ENCODE measurements around the gene CRTAP. TPM values are rescaled to one million over a fixed set of nuclear protein-coding genes. Genes with fewer than 3 reads are reported as not detected.
"Not testable (repeated sequence)": the region's sequence is repeated elsewhere in the genome, so short reads cannot be mapped to it uniquely, and the experiment has no call there.

Gene CRTAP
- total RNA-seq, 1 experiment from 2014 or later = 287 TPM

DNA sequence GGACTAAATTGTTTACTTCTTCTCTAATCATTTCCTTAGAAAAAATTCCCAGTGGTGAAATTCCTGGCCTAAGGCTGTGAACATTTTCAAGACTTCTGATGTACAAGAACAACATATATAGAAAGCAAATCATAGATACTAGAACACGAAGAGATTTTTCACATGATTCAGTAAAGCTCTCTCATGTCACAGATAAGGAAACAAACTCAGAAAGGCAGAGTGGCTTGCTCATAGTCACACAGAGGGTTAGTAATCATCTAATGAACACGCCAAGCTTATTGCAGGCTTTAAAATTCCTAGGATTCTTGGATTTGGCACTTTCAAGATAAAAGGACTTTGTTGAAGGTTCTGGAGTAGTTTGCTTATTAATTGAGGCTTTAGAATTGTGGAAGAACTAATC, 26.2 kb downstream of the CRTAP start:
- no peak for DNase-seq (ENCODE audit: low read depth)

DNA sequence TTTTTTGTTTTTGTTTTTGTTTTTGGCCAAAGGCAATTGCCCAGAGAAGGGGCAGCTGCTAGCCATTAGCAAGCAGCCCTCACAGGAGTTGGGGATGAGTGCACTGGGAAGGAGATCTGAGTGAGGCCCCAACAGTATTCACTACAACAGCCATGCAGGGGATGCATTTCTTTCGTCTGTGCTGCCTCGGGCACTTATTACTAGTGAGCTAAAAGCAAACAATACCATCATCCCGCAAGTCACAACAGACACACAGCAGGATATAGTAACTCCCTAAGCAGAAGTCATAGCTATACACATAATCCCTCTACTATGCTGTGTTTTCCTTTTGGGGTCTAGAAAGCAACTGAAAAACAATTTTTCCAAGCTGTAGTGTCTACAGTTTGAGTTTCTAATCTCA, 27.2 kb downstream of the CRTAP start:
- no peak for DNase-seq (ENCODE audit: low read depth)

DNA sequence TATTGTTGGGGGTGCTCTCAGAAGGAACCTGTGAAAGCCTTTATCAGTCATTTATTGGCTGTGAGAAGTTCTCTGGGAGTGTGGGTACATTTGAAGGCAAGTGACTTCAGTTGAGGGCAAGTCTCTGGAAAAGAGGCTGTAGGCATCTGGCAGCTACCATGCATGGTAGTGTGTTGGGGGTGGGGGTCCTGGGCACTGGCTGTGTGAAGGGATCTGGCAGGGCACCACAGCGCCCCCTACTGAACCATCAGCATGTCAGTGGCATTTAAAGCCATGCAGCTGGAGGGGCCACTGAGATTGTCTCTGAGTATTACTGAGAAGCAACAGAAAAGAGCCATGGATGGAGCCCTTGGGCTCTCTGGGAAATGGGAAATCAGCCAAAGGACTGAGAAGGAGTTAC, 30.6 kb downstream of the CRTAP start:
- peak; percentile 12 for DNase-seq (ENCODE audit: low read depth)

DNA sequence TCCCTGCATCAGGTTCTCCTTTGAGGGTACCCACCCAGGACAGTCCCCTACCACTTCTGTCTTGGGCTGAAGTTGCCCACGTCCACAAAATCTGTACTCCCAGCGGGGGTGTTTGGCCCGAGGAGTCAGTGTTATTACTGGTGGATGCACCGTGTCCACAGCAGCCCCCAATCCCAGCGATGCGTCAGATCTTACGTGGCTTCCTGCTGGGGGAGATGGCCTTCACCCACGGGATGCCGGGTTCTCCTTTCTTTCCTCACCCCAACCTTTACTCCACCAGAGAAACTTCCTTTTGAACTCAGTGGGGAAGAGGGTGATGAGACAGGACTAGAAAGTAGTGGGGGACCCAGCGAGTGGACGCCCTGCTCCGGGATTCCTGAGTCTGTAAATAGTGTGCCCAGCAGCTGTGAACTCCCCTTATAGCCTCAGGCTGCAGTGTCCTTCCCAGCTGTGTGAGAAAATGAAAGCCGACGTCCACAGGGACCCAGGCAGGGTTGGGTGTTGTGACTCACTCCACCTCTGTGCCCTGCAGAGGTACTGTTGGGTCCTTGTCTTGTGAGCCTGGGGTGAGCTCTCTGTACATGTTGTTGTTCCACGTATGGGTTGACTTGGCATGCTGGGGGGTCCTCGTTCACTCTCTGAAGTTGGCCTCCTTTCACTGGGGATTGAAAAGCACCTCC, 31.5 kb downstream of the CRTAP start:
- DNase-seq (ENCODE audit: low read depth) = no peak

DNA sequence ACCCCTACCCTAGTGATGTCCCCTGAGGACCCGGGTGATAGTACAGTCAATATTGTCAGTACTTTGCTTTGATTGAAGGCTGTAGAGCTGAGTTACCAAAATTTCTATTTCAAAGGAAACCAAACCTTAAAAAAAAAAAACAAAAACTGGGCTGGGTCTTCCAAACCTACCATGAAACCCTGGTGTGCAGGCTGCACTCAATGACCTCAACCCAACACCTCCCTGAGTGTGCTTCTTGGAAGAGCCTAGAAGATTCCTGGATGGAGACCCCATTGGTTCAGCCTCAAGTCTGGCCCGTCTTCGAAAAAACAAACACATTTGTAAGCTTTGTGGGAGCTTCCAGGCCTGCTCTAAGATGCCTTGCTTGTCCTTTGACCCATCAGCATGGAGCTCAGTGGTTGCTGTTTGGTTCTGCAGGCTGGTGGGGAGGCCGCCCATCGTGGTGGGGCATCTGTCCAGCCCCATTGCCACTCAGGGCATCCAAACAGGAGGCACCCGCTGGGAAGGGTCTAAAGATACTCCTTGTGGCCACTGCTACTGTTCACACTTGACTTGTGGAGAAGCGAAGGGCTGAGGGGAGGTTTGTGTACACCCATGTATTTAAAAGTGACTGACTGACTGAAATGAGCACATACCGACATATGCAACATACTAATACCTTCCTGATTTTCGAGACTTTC, 32.2 kb downstream of the CRTAP start:
- no peak for DNase-seq (ENCODE audit: low read depth)

DNA sequence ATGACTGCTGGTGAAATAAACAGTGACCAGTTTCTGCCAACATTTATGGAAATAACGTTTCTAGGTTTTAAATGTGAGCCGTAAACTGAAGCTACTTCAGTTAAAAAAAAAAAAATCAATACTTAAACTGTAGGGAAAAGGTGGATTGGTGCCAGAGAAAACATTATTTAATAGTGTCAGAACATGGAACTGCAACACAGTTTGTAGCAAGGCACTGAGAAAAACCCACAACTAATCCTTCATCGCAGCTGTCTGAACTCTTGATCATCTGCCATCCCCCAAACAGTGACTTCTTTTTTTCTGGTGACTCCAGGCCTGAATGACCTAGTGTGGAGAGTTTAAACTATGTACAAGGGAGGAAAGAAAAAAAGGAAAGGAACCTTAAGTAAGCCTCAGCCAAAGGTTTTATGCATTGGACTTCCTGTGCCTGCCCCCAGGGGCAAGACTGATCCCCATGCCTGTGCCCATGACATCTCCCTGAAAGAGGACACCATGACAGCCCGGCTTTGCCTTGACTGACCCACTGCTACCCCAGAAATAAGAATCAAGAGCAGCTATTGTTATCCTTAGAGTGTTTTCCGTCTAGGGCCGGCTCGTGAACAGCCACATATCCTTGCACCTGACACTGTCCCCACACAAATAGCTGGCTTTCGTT, 33.1 kb downstream of the CRTAP start:
- DNase-seq (ENCODE audit: low read depth) = peak; percentile 96

DNA sequence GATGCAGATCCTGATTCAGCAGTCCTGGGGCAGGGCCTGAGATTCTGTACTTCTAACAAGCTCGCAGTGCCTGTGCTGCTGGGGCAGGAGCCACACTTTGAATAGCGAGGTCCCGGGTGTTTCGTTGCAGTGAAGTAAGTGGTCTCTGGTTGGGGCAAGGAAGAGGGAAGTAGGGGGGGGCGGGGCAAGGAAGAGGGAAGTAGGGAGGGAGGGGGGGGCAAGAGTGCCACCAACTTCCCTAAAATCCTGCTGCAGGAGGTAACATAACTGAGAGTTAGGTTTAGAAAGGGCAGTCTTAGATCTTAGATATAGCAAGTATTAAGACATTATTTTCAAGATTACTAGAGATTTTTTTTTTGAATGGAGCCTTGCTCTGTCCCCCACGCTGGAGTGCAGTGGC, 35.5 kb downstream of the CRTAP start:
- no peak for DNase-seq (ENCODE audit: low read depth)

DNA sequence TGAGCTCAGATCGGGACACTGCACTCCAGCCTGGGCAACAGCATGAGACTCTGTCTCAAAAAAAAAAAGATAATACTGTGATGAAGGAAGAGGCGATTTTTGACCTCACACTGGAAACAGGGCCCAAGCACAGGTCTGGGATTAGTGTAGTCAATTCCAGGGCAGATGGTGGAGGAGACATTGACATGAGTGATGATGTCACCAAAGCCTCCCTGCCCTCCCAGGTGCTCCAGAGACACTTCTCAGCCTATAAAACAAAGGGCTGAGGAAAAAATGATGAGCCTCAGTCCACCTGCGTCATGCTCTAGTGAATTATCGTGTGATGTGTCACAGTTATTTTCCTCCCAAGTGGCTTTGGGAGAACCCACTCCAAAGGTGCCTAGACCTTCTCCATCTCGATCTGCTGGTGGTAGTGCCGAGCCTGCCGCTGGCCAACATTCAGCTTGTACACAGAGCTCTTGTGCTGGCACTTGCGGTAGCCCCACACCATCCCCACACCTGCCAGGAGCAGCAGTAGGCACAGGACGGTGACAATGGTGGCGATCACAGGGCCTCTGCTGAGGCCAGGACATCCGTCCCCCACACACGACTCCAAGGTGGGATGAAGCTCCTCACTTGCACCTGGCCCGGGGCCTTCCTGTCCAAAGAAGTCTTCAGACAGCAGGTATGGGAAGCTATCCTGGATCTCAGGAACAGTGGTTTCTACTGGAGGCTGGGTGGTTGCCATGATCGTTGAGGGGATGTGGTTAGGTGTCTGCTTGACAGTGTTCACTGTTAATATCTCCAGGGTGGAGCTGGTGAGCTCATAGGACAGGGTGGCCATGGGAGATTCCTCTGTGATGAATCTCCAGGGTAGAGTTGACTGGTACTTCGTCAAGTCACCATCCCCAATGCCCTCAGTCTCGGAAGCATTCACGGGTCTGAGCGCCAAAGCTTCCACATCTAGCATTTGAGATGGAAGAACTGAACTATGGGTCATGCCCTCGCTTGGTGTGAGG, 38.8 kb downstream of the CRTAP start:
- peak; percentile 35 for DNase-seq (ENCODE audit: low read depth)

DNA sequence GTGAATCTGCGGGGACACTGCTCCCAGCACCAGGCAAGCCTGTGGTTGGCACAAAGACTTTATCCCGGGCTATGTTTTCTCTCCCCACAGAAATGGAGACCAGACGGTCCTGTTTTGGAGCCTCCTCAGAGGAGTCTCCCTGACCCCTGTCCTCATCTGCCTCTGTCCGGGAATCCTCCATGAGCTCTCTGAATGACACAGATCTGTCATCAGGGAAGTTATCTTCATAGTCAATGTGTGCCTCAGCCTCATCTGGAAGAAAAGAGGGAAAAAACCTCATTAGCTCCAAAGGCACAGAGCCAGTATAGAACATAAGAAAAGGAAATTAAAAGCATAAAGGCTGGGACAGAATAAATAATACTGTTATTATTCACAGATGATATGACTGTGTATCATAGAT, 40.0 kb downstream of the CRTAP start:
- DNase-seq (ENCODE audit: low read depth) = no peak

DNA sequence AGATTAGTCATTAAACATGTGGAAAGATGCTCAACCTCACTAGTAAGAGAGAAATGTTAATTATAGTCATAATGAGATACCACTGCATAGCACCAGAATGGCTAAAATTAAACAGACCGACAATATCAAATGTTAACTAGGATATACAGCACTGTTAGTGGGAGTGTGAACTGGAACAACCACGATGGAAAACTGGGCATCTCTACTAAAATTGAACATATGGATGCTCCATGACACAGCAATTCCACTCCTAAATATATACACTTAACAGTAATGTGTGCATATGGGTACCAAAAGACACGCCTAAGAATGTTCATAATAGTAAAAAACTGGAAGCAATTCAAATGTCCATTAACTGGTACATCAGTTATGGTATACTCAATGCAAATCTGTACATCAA, 41.5 kb downstream of the CRTAP start:
- no peak for DNase-seq (ENCODE audit: low read depth)

DNA sequence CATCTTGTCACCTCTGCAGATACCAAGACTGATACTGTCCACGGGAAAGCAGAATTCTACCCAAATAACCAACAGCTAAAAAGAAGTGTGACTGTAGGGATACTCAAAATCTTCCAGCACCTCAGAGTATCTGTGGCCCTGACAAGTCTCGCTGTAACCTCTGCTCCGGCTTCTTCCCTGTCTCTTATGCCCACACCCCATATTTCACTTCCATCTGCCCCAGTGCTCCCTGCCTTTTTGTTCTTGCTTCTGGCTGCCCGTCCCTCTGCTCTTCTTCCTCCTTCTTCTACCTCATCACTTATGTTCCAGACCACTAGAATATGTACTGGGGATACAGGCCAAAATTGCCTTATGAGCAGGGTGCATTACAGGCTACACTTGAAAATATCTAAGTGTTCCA, 45.4 kb downstream of the CRTAP start:
- no peak for DNase-seq (ENCODE audit: low read depth)

DNA sequence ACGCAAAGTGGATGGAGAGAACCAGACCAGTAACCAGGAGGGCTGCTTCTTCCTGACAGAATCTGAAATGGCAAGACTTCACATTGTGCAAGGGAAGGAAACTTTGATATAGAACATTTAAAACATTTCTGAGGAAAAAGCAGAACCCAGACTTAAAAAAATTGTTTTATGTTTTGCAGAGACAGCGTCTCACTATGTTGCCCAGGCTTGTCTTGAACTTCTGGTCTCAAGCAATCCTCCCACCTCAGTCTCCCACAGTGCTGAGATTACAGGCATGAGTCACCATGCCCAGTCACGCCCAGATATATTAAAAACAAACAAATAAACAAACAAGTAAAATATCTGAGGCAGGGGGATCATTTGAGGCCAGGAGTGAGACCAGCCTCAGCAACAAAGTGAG, 46.2 kb downstream of the CRTAP start:
- DNase-seq (ENCODE audit: low read depth) = no peak

DNA sequence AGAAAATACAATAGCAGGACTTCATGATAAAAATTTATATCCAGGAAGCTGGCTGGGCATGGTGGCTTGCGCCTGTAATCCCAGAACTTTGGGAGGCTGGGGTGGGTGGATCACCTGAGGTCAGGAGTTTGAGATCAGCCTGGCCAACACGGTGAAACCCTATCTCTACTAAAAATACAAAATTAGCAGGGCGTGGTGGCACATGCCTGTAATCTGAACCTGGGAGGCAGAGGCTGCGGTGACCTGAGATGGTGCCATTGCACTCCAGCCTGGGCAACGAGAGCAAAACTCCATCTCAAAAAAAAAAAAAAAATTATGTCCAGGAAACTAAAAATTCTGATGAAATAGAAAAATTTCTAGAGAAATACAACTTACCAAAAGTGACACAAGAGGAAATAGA, 48.8 kb downstream of the CRTAP start:
- not testable (repeated sequence) for DNase-seq (ENCODE audit: low read depth)

DNA sequence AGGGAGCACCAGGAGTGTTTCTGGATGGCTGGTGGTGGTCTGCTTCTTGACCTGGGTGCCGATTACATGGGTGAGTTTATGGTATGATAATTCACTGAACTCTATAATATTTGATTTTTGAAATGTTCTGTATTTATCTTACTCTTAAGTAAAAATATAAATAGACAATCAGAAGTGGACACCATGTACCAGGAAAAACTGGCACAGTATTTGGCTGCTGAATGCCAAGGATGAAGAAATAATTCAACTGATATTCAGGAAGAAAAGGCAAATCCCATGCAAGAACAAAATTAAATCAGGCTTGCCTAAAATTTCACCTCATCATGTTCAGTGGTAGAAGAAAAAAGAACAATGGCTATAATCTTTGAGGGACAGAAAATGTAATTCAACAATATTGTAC, 51.6 kb downstream of the CRTAP start:
- no peak for DNase-seq (ENCODE audit: low read depth)

DNA sequence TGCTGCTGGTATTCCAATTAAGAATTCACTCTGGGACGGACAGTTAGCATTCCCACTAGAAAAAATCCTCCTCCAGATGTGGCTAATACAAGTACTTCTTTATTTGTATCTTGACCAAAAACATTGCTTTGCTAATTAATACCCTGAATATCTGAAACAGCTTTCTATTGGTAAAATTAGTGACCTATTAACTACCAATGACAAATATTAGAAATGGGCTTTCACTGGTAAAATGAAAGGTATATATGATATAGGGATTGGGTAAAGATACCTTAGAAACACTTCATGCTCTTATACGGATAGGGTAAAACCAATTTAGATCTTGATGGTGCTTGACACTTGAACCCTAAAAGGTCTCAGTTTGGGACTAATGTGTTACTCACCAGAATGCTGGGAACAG, 52.3 kb downstream of the CRTAP start:
- DNase-seq (ENCODE audit: low read depth) = no peak

DNA sequence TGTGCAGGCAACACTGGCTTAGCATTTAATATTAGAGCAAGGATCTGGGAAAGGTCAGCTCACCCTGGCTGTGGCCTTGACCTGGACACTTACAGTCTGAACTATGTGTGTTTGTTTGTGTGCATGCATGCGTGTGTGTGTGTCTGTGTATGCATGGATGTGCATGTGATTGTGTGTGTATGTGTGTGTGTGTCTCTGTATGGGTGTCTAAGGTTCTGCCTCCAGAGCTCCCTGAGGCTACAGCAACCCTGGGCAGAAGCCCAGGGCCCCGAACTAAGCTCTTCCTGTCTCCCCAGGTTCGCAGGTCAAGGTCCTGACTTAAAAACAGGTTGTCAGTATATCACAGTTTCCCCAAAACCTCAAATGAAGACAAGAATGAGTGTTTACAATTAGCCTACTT, 53.5 kb downstream of the CRTAP start:
- no peak for DNase-seq (ENCODE audit: low read depth)

DNA sequence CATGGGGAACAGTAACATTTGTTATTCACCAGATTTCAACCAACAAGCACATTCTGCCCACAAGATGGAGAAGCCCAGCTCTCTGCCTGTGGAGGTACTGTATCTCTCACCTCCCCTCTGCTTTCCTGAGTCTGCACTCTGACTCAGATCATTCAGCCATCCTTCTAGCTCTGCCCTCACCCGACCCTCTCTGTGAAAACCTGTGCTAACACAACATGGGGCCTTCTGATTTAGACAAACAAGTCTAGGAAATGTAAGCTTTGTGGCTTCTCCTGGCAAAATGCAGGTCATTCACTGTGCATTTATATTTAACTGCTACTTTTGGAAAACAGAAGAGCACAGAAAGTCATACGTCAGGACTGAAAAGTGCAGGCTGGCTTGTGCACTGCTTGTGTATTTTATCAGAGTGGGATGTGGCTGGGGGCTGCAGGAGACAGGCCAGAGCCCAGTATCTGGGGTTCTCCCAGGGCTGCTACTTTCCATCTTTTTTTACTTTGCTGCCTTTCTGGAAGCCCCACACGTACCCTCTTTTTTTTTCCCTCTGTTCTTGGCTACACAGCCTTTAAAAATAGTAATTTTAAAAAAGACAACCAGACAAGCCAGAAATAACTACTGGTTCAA, 54.0 kb downstream of the CRTAP start:
- DNase-seq (ENCODE audit: low read depth) = peak; percentile 14

DNA sequence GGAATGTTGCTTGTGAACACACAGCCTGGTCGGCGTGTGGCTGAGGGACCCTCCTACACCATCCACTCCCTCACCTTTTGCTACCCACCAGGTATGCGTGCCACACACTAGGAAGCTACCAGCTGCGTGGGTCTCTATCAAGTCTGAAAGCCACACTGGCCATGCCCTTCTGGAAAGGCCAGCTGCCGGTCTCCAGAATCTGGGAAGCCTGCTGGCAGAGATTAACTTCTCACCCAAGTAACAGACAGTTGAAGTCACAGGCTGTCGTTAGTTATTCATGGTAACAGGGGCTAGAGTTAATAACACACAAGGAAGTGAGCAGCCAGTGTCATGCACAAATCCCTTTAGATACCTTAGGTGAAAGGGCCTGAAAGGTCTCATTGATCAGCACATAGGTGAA, 56.7 kb downstream of the CRTAP start:
- no peak for DNase-seq (ENCODE audit: low read depth)

DNA sequence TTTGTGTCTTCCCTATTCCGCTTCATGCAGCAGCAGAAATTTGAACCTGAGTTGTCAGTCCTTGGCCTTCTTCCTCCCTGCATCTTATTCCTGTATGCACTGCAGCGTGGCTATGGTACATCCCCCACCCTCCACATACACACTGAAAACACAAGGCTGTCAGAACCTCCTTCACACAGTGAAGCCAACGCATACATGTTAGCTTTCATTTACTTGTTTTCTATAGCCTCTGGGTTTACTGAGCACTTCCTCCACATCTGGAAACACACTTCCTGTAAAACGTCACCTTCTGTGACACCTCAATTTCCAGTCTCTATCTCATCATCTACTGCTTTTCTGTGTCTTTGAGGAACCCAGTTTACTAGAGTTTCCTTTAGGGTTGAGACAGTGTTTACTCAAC, 57.8 kb downstream of the CRTAP start:
- no peak for DNase-seq (ENCODE audit: low read depth)

DNA sequence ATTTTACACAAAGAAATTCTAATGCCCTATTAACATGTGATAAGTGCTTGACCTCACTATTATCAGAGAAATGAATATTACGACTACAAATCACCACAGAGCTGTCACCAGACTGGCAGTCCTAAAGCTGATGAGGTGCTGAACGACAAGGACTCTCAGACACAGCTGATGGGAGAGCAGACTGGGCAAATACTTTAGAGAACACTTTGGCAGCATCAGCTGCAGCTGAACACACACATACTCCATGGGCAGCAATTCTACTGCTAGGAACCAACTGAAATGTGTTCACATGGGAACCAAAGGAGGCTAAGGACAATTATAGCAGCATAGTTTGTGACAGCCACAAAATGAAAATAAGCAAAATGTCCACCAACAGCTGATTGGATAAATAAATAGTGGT, 59.3 kb downstream of the CRTAP start:
- DNase-seq (ENCODE audit: low read depth) = no peak

DNA sequence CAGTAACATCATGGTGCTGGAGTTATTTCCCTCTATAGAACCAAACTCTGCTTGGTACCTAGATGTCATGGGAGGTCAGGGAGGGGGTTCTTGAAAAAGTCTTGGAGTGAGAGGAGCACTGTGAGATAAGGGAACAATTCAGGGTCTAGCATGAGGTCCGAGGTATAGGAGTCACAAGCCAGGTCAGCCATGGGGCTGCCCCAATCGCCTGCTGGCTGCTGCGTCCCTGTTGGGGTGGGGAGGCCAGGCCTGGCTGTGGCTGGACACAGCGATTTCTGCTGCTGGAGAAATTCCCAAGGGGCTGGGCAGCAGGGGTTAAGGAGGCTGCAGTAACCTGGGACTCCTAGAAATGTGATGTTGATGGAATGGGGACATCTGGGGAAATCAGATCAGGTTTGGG, 59.9 kb downstream of the CRTAP start:
- DNase-seq (ENCODE audit: low read depth) = no peak

Measured in LHCN-M2 (cell line).